ENCODE results near the gene TRAF1.

The TRAF1 gene

GRCh38 chr9:120924698-120925534, 1.7 kb downstream of the TRAF1 start:
- DNase-seq (ENCODE audit: low spot score): no peak
- FAIRE-seq: no peak

- no peak for FAIRE-seq
- DNase-seq (ENCODE audit: low spot score): no peak
These were observed 2.8 kb downstream of the TRAF1 start for GRCh38 chr9:120923620-120924328.

GRCh38 chr9:120922404-120923195, 4.0 kb downstream of the TRAF1 start:
- DNase-seq (ENCODE audit: low spot score) (no peak), FAIRE-seq (no peak)

GRCh38 chr9:120921661-120922181, 4.9 kb downstream of the TRAF1 start:
- no peak for FAIRE-seq
- no peak for DNase-seq (ENCODE audit: low spot score)

GRCh38 chr9:120920806-120921178, 5.8 kb downstream of the TRAF1 start:
- DNase-seq (ENCODE audit: low spot score): no peak
- FAIRE-seq: no peak

- DNase-seq (ENCODE audit: low spot score) (no peak), FAIRE-seq (no peak)
These were observed 6.5 kb downstream of the TRAF1 start for GRCh38 chr9:120919843-120920805.

- FAIRE-seq: no peak
- no peak for DNase-seq (ENCODE audit: low spot score)
These were observed 7.4 kb downstream of the TRAF1 start for GRCh38 chr9:120918931-120919842.

- FAIRE-seq (no peak), DNase-seq (ENCODE audit: low spot score) (no peak)
These were observed 8.4 kb downstream of the TRAF1 start for GRCh38 chr9:120917929-120918762.

GRCh38 chr9:120916991-120917880, 9.4 kb downstream of the TRAF1 start:
- no peak for FAIRE-seq
- no peak for DNase-seq (ENCODE audit: low spot score)

GRCh38 chr9:120916588-120916987, 10.0 kb downstream of the TRAF1 start:
- DNase-seq (ENCODE audit: low spot score) (no peak), FAIRE-seq (no peak)

- no peak for DNase-seq (ENCODE audit: low spot score)
- FAIRE-seq: no peak
These were observed 10.6 kb downstream of the TRAF1 start for GRCh38 chr9:120915854-120916470.

- DNase-seq (ENCODE audit: low spot score): no peak
- FAIRE-seq: no peak
These were observed 11.6 kb downstream of the TRAF1 start for GRCh38 chr9:120914953-120915352.

GRCh38 chr9:120914396-120914795, 12.2 kb downstream of the TRAF1 start:
- DNase-seq (ENCODE audit: low spot score): no peak
- FAIRE-seq: no peak

- no peak for FAIRE-seq
- no peak for DNase-seq (ENCODE audit: low spot score)
These were observed 12.8 kb downstream of the TRAF1 start for GRCh38 chr9:120913647-120914264.

GRCh38 chr9:120912958-120913646, 13.5 kb downstream of the TRAF1 start:
- DNase-seq (ENCODE audit: low spot score): no peak
- FAIRE-seq: no peak

- FAIRE-seq: no peak
These were observed 15.2 kb downstream of the TRAF1 start for GRCh38 chr9:120911295-120911837.

More at GRCh38 chr9:120911295-120911837, 15.2 kb downstream of the TRAF1 start:
- DNase-seq (ENCODE audit: low spot score): no peak
